DMS53 (cell line): Measurements from ENCODE around the gene UNC79.
A peak's percentile ranks its signal among the peaks of the same experiment; 100 is the strongest.

Experiments
- DNase-seq: peaks from one replicate; lab custom pipeline; 2025; lab: John Stamatoyannopoulos, UW

The UNC79 gene

GRCh38 chr14:93663317-93663716 is 232.6 kb downstream of the UNC79 start:
- no peak for DNase-seq

DNA sequence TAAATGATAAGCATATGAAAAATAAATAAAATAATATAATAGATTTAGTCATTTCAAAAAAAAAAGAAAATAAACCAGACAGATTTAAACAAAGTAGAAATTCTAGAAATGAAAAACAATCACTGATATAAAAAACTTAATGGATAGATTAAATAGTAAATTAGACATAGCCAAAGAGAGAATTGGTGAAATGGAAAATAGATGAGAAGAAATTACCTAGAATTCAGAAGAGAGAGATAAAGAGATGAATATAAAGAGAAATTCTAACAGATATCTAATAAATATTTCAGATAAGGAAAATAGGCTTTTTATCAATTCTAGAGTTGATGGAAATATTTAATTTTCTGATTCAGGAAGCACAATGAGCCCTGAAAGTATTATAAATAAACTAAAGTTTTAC is 234.4 kb downstream of the UNC79 start:
- no peak for DNase-seq

- DNase-seq: no peak
Measured at GRCh38 chr14:93669632-93670031, 238.9 kb downstream of the UNC79 start.

GRCh38 chr14:93674343-93674742 is 243.6 kb downstream of the UNC79 start:
- no peak for DNase-seq

GRCh38 chr14:93675651-93676050 is 244.9 kb downstream of the UNC79 start:
- no peak for DNase-seq

GRCh38 chr14:93676416-93676958 is 245.7 kb downstream of the UNC79 start:
- no peak for DNase-seq

GRCh38 chr14:93682459-93682858 is 251.7 kb downstream of the UNC79 start:
- DNase-seq: no peak

DNA sequence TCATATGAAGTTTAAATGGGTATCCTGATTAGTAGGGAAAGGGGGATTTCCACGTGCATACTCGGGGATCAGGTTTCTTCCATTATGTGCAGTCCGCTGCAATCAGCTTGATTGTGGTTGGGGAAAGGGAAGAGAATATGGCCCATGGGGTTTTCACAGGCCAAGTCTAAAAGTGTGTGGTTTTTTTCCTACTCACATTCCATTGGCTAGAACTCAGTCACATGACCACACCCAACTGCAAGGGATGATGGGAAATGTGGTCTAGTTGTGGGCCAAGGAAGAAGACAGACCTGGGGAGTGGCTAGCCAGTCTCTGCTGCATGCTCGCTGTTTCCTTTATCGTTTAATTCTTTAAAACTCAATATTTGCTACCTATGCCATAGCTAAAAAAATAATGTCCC is 252.5 kb downstream of the UNC79 start:
- peak; percentile 5 for DNase-seq

GRCh38 chr14:93685121-93685895 is 254.6 kb downstream of the UNC79 start:
- DNase-seq: no peak

DNA sequence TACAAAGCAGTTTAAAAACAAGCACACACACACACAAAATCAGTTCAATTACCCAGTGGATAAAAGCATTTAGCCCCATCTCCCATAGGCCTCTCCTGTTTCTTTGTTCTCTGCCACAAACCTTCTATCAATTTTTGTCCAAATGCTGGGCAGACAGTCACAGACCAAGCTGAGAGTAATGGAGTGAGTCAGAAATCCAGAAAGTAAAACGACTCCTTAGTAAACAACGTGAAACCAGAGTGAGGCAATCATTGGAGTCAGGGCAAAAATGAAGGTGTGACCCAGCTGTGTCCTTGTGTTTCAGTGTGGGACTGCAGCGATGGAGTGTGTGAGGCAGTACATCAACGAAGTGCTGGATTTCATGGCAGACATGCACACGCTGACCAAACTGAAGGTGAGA is 255.5 kb downstream of the UNC79 start:
- DNase-seq: no peak

DNA sequence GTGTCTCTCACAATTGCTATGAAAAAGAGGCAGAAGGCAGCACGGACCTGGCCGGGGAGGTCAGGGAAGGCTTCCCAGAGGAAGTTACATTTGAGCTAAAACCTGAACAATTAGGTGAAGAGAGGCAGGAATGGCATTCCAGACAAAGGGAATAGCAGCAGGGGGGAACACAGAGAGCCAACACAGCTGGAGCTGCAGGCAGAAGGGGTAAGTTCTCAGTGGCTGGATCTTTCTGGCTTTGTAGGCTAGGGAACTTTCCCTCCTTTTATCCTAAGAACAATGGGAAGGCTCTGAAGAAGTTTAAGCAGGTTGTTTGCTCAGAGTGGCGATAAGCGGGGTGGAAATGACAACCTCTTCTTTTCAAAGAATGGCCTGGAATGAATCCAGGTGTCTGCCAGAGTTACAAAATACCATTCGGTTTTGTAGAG is 257.5 kb downstream of the UNC79 start:
- DNase-seq: no peak

- DNase-seq: no peak
Measured at GRCh38 chr14:93688820-93689219, 258.1 kb downstream of the UNC79 start.

- DNase-seq: no peak
Measured at GRCh38 chr14:93690146-93690545, 259.4 kb downstream of the UNC79 start.

- DNase-seq: peak; percentile 2
Measured at GRCh38 chr14:93691042-93691780, 260.5 kb downstream of the UNC79 start.

DNA sequence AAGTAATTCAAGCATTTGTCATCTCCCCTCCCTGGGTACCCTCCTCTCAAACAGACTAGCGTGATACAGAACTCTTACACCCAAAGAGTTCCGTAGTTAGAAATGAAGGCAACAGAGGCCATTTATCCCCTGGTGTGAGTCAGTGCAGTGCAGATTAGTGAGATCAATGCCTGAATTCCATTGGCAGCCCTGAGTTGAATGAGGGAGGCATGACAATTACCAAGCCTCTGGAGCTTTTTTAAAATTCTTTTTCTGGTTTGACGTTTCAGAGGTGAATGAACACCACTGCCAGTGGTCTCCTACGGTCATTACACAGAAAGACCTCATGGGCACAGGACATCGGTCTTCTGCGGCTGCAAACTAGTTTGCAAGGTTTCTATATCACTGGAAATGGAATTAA is 263.2 kb downstream of the UNC79 start:
- DNase-seq: no peak

- no peak for DNase-seq
Measured at GRCh38 chr14:93700928-93701327, 270.2 kb downstream of the UNC79 start.

DNA sequence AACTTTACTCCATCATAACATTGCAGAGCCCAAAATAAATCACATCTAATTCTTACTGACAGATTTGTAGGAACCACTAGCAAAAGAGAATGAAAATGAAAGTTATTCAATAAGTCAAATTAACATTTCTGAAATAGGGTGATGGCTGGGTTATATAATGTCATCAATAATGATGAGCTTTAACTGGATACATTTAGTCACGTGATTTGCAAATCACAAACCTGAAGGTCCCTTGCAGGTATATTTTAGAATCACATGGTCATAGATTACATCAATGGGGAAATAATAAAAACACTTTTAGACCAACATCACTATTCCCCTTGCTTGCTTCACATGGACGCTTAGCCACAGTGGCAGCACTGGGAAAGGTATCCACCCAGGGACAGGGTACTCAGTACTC is 270.8 kb downstream of the UNC79 start:
- no peak for DNase-seq

- DNase-seq: no peak
Measured at GRCh38 chr14:93702946-93703345, 272.2 kb downstream of the UNC79 start.

GRCh38 chr14:93703941-93704340 is 273.2 kb downstream of the UNC79 start:
- DNase-seq: no peak

GRCh38 chr14:93705513-93706156 is 274.9 kb downstream of the UNC79 start:
- DNase-seq: no peak

DNA sequence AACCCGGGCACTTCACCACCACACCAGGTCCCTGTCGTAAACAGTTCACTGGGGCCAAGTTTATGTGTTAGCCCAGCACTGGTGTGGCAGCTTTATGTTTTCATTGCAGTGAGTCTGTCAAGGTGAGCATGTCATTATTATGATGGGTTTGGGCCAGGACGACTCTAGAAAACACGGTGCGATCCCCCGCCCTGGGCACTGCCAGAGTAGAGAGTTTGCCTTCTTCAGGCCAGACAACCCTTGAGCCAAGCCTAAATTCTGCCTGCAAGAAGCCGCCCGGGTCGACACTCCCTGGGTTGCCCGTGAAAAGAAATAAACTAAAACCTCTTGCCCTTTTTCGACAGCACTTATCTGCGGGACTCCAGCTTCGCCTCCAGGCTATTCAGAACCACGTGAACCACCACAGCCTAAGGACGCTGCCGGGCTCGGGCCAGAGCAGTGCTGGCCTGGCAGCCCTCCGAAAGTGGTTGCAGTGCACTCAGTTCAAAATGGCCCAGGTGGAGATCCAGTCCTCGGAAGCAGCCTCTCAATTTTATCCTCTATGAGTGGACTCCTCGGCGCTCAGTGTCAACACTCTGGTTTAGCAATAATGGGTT is 275.7 kb downstream of the UNC79 start:
- DNase-seq: no peak

GRCh38 chr14:93707475-93707874 is 276.7 kb downstream of the UNC79 start:
- no peak for DNase-seq
